Measurements from ENCODE around the gene GALNT8.
"Not testable (repeated sequence)": the region's sequence is repeated elsewhere in the genome, so short reads cannot be mapped to it uniquely, and the experiment has no call there.

The GALNT8 gene

DNA sequence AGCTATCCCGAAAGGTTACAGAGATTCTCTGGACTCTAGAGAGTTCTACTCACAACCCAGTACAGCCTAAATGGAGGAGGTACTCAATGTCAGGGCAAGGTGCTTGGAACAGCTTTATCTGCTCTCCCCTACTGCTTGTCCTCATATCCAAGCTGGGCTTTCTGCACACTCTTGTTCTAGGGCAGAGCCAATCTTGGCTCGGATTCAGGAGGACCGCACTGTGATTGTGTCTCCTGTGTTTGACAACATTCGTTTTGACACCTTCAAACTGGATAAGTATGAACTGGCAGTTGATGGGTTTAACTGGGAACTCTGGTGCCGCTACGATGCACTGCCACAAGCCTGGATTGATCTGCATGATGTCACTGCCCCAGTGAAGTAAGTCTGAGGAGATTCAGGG lies 25.0 kb downstream of the GALNT8 start:
- no peak for DNase-seq (ENCODE audit: low read depth)

DNA sequence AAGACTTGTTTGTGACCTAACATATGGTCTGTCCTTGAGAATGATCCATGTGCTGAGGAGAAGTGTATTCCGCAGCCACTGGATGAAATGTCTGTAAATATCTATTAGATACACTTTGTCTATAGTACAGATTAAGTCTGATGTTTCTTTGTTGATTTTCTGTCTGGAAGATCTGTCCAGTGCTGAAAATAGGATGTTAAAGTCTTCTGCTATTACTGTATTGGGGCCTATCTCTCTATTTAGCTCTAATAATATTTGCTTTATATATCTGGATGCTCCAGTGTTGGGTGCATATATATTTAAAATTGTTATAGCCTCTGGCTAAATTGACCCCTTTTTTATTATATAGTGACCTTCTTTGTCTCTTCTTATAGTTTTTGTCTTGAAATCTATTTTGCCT lies 31.5 kb downstream of the GALNT8 start:
- DNase-seq (ENCODE audit: low read depth) = not testable (repeated sequence)

DNA sequence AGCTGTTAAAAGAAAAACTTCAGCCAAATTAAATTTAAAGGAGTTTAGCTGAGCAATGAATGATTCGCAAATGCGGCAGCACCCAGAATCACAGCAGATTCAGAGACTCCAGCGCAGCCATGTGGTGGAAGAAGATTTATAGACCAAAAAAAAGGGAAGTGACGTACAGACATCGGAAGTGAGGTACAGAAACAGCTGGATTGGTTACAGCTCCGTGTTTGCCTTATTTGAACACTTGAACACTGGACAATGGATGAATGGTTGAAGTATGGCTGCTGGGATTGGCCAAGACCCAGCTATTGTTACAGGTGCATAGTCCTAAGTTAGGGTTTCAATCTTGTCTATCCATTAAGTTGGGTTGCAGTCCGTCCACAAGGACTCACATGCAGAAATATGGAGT lies 42.6 kb downstream of the GALNT8 start:
- DNase-seq (ENCODE audit: low read depth) = no peak

DNA sequence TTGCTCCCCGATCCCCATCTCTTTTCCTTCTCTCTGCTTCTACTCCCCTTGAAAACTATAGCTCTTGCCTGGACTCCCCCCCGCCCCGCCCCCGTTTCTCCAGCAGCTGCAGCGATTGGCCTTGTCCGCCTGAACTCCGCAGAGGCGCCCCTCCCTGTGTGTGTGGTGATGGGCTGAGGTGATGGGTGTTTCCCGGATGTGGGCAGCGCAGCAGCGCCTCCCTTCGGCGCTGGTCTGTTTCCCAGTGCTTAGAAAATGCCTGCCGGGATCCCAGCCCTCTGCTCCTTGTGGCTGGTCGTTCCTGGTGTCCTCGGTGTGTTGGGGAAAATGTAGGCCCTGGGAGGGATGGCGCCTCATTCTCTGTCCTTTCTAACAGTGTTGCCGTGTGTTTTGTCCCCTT lies 43.3 kb downstream of the GALNT8 start:
- no peak for DNase-seq (ENCODE audit: low read depth)

DNA sequence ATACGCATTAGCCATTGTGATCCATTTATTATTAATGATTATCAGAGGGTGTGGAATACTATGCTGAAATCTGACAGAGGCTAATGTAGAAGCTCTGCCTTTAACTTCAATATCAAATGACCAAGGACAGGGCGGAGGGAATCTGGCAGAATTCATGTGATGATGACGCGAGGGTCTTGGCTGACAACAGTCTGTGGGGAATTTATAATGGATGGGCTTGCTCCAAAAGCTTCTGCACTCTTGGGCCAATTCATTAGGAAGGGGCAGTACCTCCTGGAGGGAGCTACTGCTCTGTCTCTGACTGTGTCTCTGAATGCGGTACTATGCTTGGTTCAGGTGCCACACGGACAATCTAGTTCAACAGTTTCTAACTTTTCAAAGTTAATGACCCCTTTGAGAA lies 46.2 kb downstream of the GALNT8 start:
- no peak for DNase-seq (ENCODE audit: low read depth)

DNA sequence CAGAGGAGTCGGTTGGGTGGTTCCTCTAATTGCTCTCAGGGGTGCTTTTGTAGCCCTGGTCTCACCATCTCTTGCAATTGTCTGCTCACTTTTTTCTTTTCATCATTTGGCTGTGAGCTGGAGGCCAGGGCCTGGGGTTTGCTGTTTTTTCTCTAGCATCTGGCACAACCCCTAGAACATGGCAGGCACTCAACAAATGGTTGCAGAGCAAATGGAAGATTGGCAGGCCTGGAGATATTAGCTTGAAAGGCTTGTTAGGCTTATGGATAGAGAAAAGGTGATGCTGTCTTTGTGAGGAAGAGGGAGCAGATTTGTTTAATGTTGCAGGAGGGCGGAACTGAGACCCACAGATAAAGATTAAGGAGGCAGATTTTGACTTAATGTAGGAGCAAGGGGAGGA lies 47.0 kb downstream of the GALNT8 start:
- DNase-seq (ENCODE audit: low read depth) = no peak

DNA sequence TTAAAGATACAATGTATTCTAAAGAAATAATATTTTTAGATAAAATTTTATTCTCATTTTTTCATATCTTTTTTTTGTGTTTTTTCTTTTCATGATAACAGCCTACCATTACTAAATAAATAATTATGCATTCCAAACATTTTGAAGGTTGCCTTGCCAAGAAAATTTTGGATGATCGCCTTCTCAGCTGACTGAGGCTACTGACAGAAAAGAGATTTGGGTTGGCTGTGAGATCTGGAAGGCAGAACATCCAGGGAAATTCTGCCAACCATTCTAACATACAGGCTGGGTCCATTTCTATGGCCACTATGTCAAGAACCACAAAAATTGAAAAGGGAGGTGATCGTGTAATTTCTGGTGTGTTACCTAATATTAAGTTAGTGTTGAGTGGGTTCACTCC lies 48.1 kb downstream of the GALNT8 start:
- no peak for DNase-seq (ENCODE audit: low read depth)

DNA sequence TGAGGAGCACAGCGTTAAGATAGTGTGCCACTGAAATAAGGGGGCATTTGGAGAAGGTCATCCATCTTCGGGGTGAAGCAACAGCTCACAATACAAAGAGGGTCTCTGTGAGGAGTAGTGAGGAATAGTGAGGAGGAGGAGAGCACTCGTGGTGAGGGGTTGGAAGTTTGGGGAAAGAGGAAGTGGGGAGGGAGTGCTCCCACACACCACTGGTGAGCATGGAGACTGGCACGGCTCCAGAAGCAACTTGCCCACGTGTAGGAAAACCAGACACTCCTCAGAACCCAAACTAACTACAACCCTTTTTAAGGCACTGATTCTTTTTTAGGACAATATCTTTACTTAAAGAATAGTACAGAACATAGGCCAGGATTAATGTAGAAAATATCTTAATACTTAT lies 48.9 kb downstream of the GALNT8 start:
- no peak for DNase-seq (ENCODE audit: low read depth)

DNA sequence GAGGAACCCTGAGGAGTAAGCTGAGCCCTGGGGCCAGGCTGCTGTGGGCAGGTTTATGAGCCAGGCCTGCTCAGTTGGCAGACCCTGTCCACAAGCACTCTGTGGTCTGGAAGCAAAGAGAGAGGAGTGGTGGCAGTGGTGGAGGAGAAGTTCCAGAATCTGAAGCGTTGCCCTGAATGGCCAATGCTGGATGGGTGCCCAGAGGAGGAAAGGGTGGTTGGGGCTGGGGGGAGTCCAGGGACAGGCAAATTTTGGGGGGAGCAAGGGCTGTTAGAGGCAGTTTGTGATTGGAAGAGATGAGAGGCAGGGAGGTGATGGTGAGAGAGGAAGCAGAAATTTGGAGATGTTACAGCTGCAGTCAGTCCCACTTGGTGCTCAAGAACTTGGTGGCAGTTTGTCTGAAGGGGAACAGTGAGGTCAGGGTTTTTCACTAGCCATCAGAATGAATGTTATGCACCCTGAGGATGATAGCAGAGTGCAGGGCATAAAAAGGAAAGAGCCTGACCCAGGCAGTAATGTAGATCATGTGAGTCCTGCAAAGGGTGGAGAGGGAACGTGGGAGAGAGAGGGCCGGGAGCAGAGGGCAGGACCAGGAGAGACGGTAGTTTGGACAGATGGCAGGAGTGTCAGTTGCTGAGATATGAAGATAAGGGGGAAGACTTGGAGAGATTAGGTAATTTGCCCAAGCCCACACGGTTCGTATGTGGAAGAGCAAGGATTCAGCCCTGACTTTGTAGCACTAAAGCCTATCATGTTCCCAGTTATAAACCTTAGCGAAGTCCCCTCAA lies 51.2 kb downstream of the GALNT8 start:
- DNase-seq (ENCODE audit: low read depth) = no peak

DNA sequence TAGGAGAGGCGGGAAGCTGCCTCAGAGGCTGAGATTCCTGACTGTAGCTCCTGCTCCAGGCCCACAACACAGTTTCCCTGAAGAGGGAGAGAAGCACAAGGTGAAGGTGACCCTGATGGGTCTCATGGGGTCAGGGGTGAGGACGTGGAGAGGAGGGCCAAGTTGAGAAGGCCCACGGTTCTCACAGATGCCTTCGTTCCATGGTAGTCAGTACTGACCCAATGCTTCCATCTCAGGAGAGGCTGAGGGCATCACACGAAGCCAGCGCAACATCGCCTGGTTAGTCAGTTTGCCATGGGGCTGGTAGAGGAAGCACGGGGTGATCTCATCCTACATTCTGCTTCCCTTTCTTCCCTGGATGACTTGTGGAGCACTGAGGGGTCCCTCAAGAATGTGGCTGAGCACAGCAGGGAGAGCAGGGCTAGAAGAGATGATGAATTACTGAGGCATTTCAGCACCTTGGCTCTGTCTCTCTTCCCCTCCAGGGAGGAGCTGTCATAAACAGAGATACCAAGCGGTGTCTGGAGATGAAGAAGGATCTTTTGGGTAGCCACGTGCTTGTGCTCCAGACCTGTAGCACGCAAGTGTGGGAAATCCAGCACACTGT lies 51.9 kb downstream of the GALNT8 start:
- DNase-seq (ENCODE audit: low read depth) = no peak

DNA sequence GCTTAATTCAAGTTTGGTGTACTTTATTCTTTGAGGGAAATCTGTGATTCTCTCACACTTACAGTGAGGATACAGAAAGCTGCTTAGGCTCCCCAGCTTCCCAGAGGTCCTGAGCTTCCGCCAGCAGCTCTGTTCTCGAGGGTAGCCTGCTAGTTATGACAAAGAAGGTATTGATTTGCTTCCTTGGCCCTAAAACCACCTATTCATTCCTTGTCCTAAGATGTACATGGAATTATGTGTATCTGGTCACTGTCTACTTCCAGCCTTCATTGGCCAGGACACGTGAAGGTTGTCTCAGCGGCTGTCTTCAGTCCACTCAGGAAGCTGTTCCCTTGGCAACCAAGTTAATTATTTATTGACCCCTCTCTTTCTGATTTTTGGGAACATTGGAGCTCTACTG lies 55.7 kb downstream of the GALNT8 start:
- DNase-seq (ENCODE audit: low read depth) = no peak

DNA sequence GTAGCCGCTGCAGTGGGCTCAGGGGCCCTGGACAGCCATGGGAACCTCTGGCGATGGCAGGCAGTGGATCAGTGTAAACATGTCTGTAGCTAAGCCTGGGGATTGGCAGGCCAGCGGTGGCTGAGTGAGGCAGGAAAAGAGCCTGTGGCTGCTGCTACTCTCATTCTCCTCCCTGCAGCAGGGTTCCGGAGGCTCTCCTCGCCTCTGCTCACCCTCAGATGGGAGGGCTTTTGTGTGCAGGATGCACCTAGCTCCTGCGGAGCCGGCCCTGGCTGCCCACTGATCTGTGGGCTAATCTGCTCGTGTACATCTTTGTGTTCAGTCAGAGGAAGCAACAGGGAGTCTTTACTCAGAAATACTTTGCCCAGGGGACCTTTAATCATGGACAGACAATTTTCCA lies 59.5 kb downstream of the GALNT8 start:
- no peak for DNase-seq (ENCODE audit: low read depth)

DNA sequence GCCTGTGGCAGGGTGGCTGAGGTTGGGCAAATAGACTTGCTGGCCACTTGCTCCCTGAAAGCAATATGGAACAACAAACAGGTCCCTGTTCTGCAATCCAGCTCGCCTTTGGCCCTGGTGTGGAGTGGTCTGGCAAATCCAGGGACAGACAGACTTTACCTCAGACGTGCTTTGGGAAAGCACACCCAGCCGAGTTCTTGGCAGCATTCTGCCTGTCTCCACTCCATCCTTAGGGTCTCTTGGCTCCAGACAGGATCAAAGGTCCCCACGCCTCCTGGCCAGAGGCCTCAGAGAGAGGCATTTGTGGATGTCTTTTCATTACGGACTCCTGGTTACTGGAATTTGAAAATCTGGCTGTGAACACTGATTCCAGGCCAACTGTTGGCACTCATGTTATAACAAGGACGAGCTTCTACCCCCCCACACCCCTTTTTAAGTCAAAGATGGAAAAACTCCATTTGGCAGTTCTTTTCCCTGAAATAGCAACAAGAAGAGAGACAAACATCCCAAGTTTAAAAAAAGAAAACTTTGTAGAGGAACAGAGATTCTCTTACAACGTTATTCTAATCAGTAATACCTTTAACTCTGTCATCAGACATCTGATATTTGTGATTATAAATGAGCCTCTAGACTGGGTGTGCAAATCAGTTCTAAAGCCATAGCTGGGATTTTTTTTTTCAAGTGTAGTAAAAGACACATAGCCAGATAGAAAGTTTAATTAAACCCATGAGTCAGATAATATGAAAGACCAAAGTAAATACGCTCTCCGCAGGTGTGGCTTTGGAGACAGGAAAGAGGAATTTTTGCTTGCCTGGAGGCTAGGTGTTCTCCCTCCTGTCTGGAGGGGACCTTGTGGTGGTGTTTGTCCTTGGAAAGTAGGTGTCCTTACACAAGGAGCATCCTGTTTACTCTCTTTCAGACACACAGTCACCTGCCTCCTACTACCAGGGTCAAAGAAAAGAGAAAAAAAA lies 60.7 kb downstream of the GALNT8 start:
- no peak for DNase-seq (ENCODE audit: low read depth)

DNA sequence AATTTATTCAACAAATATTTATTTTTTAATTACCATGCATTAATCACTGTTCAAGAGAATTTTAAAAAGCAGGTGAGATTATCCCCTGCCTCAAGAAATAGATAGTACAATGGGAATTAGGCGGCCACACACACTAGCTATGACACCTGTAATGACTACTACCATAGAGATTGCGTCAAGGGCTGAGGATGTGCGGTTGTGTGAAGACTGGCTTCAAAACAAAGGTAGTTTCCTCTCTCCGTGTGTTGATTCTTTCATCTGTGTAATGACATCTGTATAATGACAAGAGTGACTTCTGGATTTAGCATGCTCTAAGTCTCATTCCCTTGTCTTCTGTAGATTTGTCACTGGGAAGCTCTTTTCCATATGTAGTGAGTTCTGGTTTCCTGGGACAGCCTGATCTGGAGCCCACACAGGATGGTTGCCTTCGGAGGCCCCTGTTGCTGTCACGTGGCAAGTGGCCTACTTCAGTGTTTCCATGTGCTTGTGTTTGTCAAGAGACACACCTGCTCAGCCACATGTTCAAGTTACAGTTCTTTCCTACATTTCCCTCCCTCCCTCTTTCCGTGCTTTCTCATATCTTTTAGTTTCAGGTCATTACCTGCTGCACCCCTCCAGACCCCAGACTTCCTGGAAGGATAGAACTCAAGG lies 64.3 kb downstream of the GALNT8 start:
- DNase-seq (ENCODE audit: low read depth) = no peak

DNA sequence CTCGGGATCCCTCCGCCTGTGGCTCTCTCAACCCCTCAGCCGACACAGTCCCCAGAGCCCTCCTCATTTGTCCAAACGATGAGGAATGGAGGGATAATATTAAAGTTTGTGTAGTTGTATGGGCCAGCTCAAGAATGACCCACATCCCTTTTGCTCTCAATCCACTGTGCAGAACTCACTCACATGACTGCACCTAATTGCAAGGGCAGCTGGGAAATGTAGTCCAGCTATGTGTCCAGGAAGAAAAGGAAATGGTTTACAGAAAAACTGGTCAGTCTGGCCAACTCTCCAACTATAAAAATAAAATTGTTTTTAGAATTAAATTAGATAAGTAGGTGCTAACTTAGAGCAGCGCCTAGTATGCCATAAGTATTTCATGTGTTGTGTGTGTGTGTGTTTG lies 66.6 kb downstream of the GALNT8 start:
- DNase-seq (ENCODE audit: low read depth) = no peak

DNA sequence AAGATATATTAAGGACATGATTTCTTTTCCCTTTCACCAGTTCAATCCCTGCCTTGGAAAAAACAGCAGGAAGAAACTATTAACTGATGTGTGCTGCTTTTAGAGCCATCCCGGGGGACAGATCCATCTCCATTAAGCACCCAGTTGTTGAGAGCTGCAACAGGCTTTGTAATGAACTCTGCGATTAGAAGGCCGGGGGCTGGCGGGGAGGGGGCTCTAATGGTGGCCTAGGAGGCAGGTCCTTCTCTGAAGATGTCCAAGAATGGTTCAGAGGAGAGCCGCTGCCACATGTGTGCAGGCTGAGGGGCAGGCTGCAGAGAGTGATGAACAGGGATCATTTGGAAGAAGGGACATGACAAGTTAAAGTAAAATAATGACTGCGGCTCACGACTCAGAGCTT lies 67.8 kb downstream of the GALNT8 start:
- no peak for DNase-seq (ENCODE audit: low read depth)

DNA sequence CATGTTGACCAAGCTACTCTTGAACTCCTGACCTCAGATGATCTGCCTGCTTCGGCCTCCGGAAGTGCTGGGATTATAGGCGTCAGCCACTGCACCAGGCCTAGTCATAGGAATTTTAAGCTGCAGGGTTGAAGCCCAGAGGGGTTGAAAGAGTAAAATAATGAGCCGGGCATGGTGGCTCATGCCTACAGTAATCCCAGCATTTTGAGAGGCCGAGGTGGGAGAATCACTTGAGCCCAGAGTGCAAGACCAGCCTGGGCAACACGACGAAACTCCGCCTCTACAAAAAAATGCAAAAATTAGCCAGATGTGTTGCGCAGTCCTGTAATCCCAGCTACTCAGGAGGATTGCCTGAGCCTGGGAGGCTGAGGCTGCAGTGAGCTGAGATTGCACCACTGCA lies 69.6 kb downstream of the GALNT8 start:
- no peak for DNase-seq (ENCODE audit: low read depth)

DNA sequence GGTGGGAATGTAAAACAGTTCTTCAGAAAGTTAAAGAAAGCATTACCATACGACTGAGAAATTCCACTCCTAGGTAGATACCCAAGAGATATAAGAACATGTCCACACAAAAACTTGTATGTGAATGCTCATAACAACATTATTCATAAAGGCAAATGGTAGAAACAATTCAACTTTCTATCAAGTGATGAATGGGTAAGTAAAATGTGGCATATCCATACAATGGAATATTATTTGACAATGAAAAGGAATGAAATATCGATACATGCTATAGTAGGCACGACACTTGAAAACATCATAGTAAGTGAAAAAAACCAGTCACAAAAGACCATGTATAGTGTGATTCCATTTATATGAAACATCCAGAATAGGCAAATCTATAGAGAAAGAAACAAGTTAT lies 71.3 kb downstream of the GALNT8 start:
- no peak for DNase-seq (ENCODE audit: low read depth)

DNA sequence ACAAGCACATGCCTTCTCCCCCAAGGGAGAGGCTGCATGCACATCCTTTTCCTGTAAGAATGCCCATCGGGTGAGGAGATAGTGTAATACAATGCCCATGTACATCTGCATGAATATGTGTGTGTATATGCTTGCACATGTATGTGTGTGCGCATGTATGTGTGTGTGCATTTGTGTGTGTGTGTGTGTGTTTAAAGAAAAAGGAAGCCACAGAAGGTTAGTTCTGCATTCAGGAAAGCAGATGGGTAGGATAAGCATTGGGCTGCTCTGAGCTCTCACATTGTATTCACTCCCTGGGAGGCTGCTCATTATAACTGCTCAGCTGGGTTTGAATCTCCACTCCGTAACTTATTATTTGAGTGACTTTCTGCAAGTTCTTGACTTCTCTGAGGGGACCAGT lies 74.3 kb downstream of the GALNT8 start:
- no peak for DNase-seq (ENCODE audit: low read depth)

DNA sequence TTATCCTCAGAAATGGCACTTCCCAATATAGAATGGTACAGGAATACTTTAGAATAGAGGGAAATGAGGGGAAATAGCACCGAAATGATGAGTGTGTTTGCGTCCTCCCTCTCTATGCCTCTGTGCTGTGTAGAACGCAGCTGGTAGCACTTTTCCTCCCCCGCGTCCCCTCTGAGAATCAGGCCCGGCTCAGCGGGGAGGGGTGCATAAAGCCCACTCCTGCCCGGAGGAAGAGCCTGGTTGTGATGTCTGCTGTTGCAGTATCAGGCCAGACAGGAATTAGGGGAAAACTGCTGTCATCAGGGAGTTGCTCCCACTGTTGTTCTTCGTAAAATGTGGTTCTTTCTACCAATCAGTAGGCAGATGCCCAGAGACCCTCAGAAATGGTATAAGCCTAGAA lies 76.0 kb downstream of the GALNT8 start:
- no peak for DNase-seq (ENCODE audit: low read depth)

DNA sequence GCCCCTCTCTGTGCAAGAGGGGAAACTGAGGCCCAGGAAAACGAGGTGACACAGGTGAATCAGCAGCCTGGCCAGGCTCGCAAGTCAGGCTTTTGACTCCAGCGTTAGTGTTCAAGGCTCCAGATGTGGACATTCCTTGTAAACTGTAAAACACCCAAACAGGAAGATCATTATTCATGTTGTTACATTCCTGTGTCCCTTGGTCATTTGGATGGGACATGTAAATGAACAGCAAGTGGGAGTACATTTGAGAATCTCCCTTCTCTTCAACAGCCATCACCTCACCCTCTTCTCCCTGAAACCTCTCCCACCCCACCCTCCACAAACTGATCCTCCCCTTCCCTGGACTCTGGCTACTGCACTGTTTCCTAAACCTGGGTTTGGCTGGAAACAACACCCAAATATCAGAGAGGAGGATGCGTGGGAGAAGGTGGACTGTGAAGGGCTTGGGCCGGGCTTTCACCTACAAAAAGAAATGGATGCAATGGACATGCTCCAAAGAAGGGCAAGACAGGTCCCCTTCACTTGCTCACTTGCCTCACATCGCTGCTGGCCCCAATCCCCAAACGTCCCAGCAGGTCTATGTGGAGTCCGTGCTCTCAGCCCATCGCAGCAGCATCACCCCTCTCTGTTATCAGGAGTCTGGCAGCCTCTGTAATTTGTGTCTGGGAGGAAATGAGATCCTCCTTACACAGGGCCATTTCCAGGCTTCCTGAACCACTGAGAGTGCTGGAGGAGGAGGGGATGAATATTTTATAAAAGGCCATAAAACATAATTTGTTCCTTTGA lies 76.7 kb downstream of the GALNT8 start:
- DNase-seq (ENCODE audit: low read depth) = no peak

DNA sequence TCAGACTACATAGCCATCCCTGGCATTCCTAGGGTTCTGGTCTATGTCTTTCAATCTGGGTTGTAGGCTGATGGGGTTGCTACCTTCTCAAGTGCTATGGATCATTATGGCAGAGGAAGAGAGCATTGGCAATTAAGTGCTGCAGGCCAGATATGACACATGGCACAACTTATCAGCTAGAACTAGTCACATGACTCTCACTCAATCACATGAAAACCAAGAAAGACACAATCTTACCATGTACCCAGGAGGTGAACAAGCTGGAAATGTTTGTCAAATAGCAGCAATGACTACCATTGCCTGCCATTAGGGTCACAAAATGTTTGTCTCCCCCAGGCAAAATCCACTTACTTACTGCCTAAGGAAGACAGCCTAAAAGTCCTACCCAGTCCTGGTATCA lies 80.4 kb downstream of the GALNT8 start:
- DNase-seq (ENCODE audit: low read depth) = no peak
